ENCODE results near the gene SLIT1.

The SLIT1 gene

DNA sequence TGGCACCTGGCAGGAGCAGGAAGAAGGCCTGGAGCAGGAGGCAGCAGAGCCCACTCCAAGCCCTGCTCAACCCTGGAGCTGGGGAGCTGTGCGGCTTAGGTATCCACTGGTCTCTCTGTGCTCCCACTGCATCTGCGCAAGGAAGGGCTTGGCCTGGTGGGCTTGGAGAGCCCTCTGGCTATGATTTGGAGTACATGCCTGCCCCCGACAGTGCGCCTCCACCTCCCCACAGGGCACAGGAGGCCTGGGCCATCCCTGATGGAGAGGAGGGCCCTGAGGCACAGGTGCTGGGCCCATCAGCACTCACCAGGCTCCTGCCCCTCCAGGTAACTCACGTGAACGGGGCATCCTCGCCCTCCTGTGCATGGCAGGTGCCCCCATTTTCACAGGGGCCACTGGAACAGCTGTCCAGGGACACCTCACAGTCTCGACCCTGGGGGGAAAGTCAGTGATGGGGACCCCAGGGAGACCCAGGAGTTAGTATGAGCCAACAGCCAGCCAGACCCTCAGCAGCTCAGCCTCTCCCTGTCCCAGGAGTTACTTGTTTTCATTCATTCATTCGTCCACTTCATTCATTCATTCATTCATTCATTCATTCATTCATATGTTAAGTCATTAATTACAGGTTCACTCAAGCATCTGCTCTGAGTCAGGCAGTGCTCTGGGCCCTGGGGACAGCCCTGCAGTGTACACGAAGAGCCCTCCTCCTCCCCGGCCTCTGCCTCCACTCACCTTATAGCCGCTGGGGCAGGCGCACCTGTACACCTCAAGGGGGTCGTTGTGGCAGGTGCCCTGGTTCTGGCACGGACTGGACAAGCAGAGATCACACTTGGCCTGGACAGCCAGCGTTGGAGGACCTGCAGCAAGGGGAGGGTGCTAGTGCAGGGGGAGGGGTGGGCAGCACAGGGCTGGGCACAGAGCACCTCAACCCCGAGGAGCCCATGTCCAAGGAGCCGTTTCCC, 167.2 kb downstream of the SLIT1 start:
- no peak for DNase-seq (ENCODE audit: low read depth)
- no peak overlapping the region for H3K4me3 ChIP-seq (ENCODE audit: low read length)
- TF ChIP-seq, protein P1, sequence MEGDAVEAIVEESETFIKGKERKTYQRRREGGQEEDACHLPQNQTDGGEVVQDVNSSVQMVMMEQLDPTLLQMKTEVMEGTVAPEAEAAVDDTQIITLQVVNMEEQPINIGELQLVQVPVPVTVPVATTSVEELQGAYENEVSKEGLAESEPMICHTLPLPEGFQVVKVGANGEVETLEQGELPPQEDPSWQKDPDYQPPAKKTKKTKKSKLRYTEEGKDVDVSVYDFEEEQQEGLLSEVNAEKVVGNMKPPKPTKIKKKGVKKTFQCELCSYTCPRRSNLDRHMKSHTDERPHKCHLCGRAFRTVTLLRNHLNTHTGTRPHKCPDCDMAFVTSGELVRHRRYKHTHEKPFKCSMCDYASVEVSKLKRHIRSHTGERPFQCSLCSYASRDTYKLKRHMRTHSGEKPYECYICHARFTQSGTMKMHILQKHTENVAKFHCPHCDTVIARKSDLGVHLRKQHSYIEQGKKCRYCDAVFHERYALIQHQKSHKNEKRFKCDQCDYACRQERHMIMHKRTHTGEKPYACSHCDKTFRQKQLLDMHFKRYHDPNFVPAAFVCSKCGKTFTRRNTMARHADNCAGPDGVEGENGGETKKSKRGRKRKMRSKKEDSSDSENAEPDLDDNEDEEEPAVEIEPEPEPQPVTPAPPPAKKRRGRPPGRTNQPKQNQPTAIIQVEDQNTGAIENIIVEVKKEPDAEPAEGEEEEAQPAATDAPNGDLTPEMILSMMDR (IDR thresholded peaks at IDR 0.05; ENCODE audit: insufficient read depth, low read depth, low read length, missing control alignments) = no peak

GRCh38 chr10:97017474-97017903, 168.3 kb downstream of the SLIT1 start:
- no peak overlapping the region for H3K4me3 ChIP-seq (ENCODE audit: low read length)
- DNase-seq (ENCODE audit: low read depth) = no peak
- TF ChIP-seq, protein P1 (IDR thresholded peaks at IDR 0.05; ENCODE audit: insufficient read depth, low read depth, low read length, missing control alignments) = no peak

- no peak for DNase-seq (ENCODE audit: low read depth)
- H3K4me3 ChIP-seq (ENCODE audit: low read length) = no peak overlapping the region
- TF ChIP-seq, protein P1 (IDR thresholded peaks at IDR 0.05; ENCODE audit: insufficient read depth, low read depth, low read length, missing control alignments) = no peak
These were observed 168.9 kb downstream of the SLIT1 start for GRCh38 chr10:97016728-97017473.

- TF ChIP-seq, protein P1 (IDR thresholded peaks at IDR 0.05; ENCODE audit: insufficient read depth, low read depth, low read length, missing control alignments) = no peak
- no peak for DNase-seq (ENCODE audit: low read depth)
- no peak overlapping the region for H3K4me3 ChIP-seq (ENCODE audit: low read length)
These were observed 170.5 kb downstream of the SLIT1 start for GRCh38 chr10:97015240-97015639.

DNA sequence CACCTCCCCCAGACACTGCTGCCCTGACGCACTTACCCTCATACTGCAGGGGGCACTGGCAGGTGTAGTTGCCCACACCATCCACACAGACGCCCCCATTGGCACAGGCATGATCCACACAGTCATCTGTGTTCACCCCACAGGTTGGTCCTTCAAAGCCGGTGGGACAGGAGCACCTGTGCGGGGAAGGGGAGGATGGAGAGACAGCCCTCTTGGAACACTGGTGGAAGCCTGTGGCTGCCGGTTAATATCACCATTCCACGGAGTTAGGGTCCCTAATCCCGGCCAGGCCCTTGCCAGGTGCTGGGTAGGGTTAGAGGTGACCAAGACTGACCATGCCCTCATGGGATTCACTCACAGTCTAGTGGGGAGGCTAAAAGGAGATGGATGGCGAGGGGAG, 171.8 kb downstream of the SLIT1 start:
- no peak for DNase-seq (ENCODE audit: low read depth)
- TF ChIP-seq, protein P1 (IDR thresholded peaks at IDR 0.05; ENCODE audit: insufficient read depth, low read depth, low read length, missing control alignments) = no peak
- no peak overlapping the region for H3K4me3 ChIP-seq (ENCODE audit: low read length)

GRCh38 chr10:97013568-97013967, 172.2 kb downstream of the SLIT1 start:
- no peak for DNase-seq (ENCODE audit: low read depth)

More at GRCh38 chr10:97013568-97013967, 172.2 kb downstream of the SLIT1 start:
- H3K4me3 ChIP-seq (ENCODE audit: low read length) = no peak overlapping the region
- TF ChIP-seq, protein P1 (IDR thresholded peaks at IDR 0.05; ENCODE audit: insufficient read depth, low read depth, low read length, missing control alignments) = no peak

Measured in epithelial cell of esophagus (primary cell).